H1 (cell line): ENCODE data around the gene CNOT1. TPM values are rescaled to one million over a fixed set of nuclear protein-coding genes. Genes with fewer than 3 reads are reported as not detected.

Source experiments
- CTCF ChIA-PET: fragments of 300-600 bp; sonication (Branson Sonifier 250); formaldehyde crosslinking; loops from one replicate; lab custom pipeline; 2021; ENCODE audit not compliant: partially characterized antibody; lab: Charles Lee
- POLR2A ChIA-PET: fragments of 300-600 bp; sonication (Branson Sonifier 250); formaldehyde crosslinking; loops from one replicate; lab custom pipeline; 2021; ENCODE audit warnings: inconsistent platforms; ENCODE audit not compliant: partially characterized antibody; lab: Charles Lee
- DNase-seq, 2 experiments: peaks; one replicate each; pipeline versions ENCODE4 v3.0.0 to v3.0.0-alpha.2; 2010 to 2022; ENCODE audit warnings: low spot score in 2 of 2, low read depth in 1 of 2, mixed read lengths in 1 of 2
- FAIRE-seq: peaks from 2 replicates; lab custom pipeline; 2011; peaks lifted over from hg19 to GRCh38; lab: Jason Lieb, UNC
- H2AFZ ChIP-seq: 2 replicates; pipeline ENCODE4 v1.8.1; 2012; ENCODE audit warnings: low read length, inconsistent platforms
- H2AK5ac ChIP-seq: 2 replicates; pipeline ENCODE4 v1.6.1; 2013; ENCODE audit warnings: low read depth, low read length
- H2BK120ac ChIP-seq: replicated peaks from 2 replicates; pipeline ENCODE3; 2013; ENCODE audit warnings: low read depth, low read length, inconsistent platforms
- H2BK12ac ChIP-seq: 2 replicates; pipeline ENCODE4 v1.6.1; 2013; ENCODE audit warnings: low read depth, low read length
- H2BK15ac ChIP-seq: 2 replicates; pipeline ENCODE4 v1.6.1; 2013; ENCODE audit warnings: low read length
- H2BK20ac ChIP-seq: 2 replicates; pipeline ENCODE4 v1.6.1; 2013; ENCODE audit warnings: low read length
- H2BK5ac ChIP-seq: 2 replicates; pipeline ENCODE4 v1.6.1; 2013; ENCODE audit warnings: low read depth, low read length
- H3K14ac ChIP-seq: 2 replicates; pipeline ENCODE4 v1.6.1; 2013; ENCODE audit warnings: inconsistent platforms; ENCODE audit not compliant: insufficient read length
- H3K18ac ChIP-seq: 2 replicates; pipeline ENCODE4 v1.6.1; 2013; ENCODE audit warnings: low read length; ENCODE audit errors: extremely low read depth
- H3K23ac ChIP-seq: 2 replicates; pipeline ENCODE4 v1.6.1; 2013; ENCODE audit warnings: inconsistent platforms; ENCODE audit not compliant: insufficient read length
- H3K23me2 ChIP-seq: 2 replicates; pipeline ENCODE4 v1.6.1; 2013; ENCODE audit warnings: low read depth, low read length
- H3K27ac ChIP-seq: 2 replicates; pipeline ENCODE4 v1.6.1; 2011; ENCODE audit warnings: low read depth, low read length, inconsistent platforms
- H3K27me3 ChIP-seq, 4 experiments: replicated peaks in 1 of 4; 1 replicate in 1 of 4; 2 replicates in 3 of 4; pipeline versions ENCODE4 v1.6.1 to v1.8.1; 2011 to 2013; ENCODE audit warnings: low read length in 3 of 4, mild to moderate bottlenecking in 3 of 4, inconsistent platforms in 2 of 4, mixed read lengths in 2 of 4, moderate library complexity in 1 of 4; ENCODE audit not compliant: control insufficient read depth in 3 of 4, insufficient read depth in 3 of 4; ENCODE audit errors: extremely low read depth in 1 of 4
- H3K36me3 ChIP-seq, 4 experiments: 2 replicates each; pipeline versions ENCODE4 v1.6.1 to v1.8.1; 2011 to 2013; ENCODE audit warnings: mild to moderate bottlenecking in 4 of 4, low read length in 3 of 4, moderate library complexity in 2 of 4, control low read depth in 1 of 4, inconsistent platforms in 1 of 4; ENCODE audit not compliant: insufficient read depth in 4 of 4, control insufficient read depth in 2 of 4
- H3K4ac ChIP-seq: replicated peaks from 2 replicates; pipeline ENCODE3; 2013; ENCODE audit warnings: low read length, low read depth, mixed read lengths, inconsistent platforms; ENCODE audit not compliant: insufficient read length
- H3K4me1 ChIP-seq, 4 experiments: replicated peaks in 1 of 4; 1 replicate in 1 of 4; 2 replicates in 3 of 4; pipeline versions ENCODE4 v1.6.1 to v1.8.1; 2011 to 2013; ENCODE audit warnings: low read length in 3 of 4, inconsistent platforms in 2 of 4, mixed read lengths in 1 of 4; ENCODE audit not compliant: insufficient read depth in 4 of 4, control insufficient read depth in 3 of 4
- H3K4me2 ChIP-seq, 2 experiments: 2 replicates each; pipeline versions ENCODE4 v1.6.1 to v1.8.1; 2011 to 2013; ENCODE audit warnings: low read depth in 2 of 2, low read length in 2 of 2, control low read depth in 1 of 2, inconsistent platforms in 1 of 2, mild to moderate bottlenecking in 1 of 2; ENCODE audit not compliant: insufficient read depth in 1 of 2
- H3K4me3 ChIP-seq, 4 experiments: fragments of 200-600, 300-600 bp in 1 of 4; sonication (generic), shearing (Covaris generic), sonication (Bioruptor Twin) in 1 of 4; 2 replicates each; pipeline versions ENCODE4 v1.5.1 to v1.8.1; 2011 to 2016; ENCODE audit warnings: low read length in 4 of 4, low read depth in 3 of 4, control low read depth in 2 of 4, inconsistent platforms in 2 of 4, mild to moderate bottlenecking in 2 of 4, mixed read lengths in 1 of 4, moderate library complexity in 1 of 4; ENCODE audit not compliant: insufficient read depth in 2 of 4; ENCODE audit errors: extremely low read depth in 1 of 4
- H3K56ac ChIP-seq: replicated peaks from 2 replicates; pipeline ENCODE3; 2013; ENCODE audit warnings: low read depth, mild to moderate bottlenecking, mixed read lengths, low read length, inconsistent platforms; ENCODE audit not compliant: insufficient read length
- H3K79me1 ChIP-seq: 2 replicates; pipeline ENCODE4 v1.6.1; 2013; ENCODE audit warnings: low read depth, low read length, control low read depth
- H3K79me2 ChIP-seq, 2 experiments: 2 replicates each; pipeline versions ENCODE4 v1.6.1 to v1.8.1; 2012 to 2013; ENCODE audit warnings: low read length in 2 of 2, mild to moderate bottlenecking in 2 of 2, inconsistent platforms in 1 of 2; ENCODE audit not compliant: insufficient read depth in 2 of 2, control insufficient read depth in 1 of 2
- H3K9ac ChIP-seq, 4 experiments: replicated peaks in 1 of 4; 1 replicate in 1 of 4; 2 replicates in 3 of 4; pipeline versions ENCODE4 v1.6.1 to v1.8.1; 2011 to 2013; ENCODE audit warnings: low read depth in 3 of 4, low read length in 3 of 4, control low read depth in 2 of 4, mild to moderate bottlenecking in 2 of 4, moderate library complexity in 2 of 4, inconsistent platforms in 1 of 4; ENCODE audit errors: extremely low read depth in 1 of 4
- H3K9me3 ChIP-seq, 2 experiments: 2 replicates each; pipeline versions ENCODE4 v1.6.1 to v1.8.1; 2012 to 2013; ENCODE audit warnings: mild to moderate bottlenecking in 2 of 2, moderate library complexity in 2 of 2, control low read depth in 1 of 2, inconsistent platforms in 1 of 2, low read depth in 1 of 2, low read length in 1 of 2, mixed read lengths in 1 of 2; ENCODE audit not compliant: insufficient read depth in 2 of 2
- H4K20me1 ChIP-seq, 2 experiments: replicated peaks in 1 of 2; 2 replicates each; pipeline versions ENCODE3 to v1.8.1; 2011 to 2013; ENCODE audit warnings: inconsistent platforms in 2 of 2, low read length in 2 of 2, mild to moderate bottlenecking in 1 of 2; ENCODE audit not compliant: insufficient read depth in 2 of 2, control insufficient read depth in 1 of 2
- H4K5ac ChIP-seq: 2 replicates; pipeline ENCODE4 v1.6.1; 2013; ENCODE audit warnings: low read length, low read depth, mixed read lengths, inconsistent platforms; ENCODE audit not compliant: insufficient read length
- H4K8ac ChIP-seq: 2 replicates; pipeline ENCODE4 v1.8.0; 2013; ENCODE audit warnings: mild to moderate bottlenecking, moderate library complexity, low read length, inconsistent platforms; ENCODE audit not compliant: insufficient read depth; ENCODE audit errors: extremely low read depth
- H4K91ac ChIP-seq: replicated peaks from 2 replicates; pipeline ENCODE3; 2013; ENCODE audit warnings: low read length, mixed read lengths, inconsistent platforms; ENCODE audit not compliant: insufficient read length
- JUN ChIP-seq: IDR thresholded peaks from 2 replicates; pipeline ENCODE4 v1.6.1; 2011; ENCODE audit warnings: low read depth, mild to moderate bottlenecking, improper control_type of control experiment, low read length
- JUND ChIP-seq: IDR thresholded peaks from 2 replicates; pipeline ENCODE4 v1.6.1; 2011; ENCODE audit warnings: mild to moderate bottlenecking, improper control_type of control experiment, low read length
- KDM4A ChIP-seq: IDR thresholded peaks from one replicate; pipeline ENCODE4 v1.7.1; 2012; ENCODE audit warnings: low read depth, mild to moderate bottlenecking, moderate library complexity, low read length, inconsistent platforms; ENCODE audit not compliant: severe bottlenecking
- MAX ChIP-seq: IDR thresholded peaks from 2 replicates; pipeline ENCODE4 v1.6.1; 2012; ENCODE audit warnings: inconsistent platforms
- whole genome bisulfite sequencing, 2 experiments: shearing (Covaris generic) in 1 of 2; methylation state at CpG; one replicate each; pipeline versions ENCODE4 v1.1.6 to v1.1.7; 2013 to 2015; ENCODE audit warnings: low lambda C conversion rate in 2 of 2, mixed read lengths in 2 of 2, inconsistent platforms in 1 of 2, low coverage in 1 of 2, missing lambda C conversion rate in 1 of 2; ENCODE audit not compliant: insufficient replicate concordance in 2 of 2, insufficient coverage in 1 of 2, insufficient read length in 1 of 2; ENCODE audit errors: extremely low coverage in 1 of 2, missing lambda C conversion rate in 1 of 2; 5-methylcytosine and 5-hydroxymethylcytosine counted together
- polyA plus RNA-seq, 7 experiments: library from polyadenylated mRNA; depleted of rRNA in 3 of 7; stranded (reverse) in 5 of 7; unstranded in 2 of 7; fragments of >200 nt in 5 of 7; fragments of 200-250 nt in 2 of 7; gene quantifications; 1 replicate in 5 of 7; 2 replicates in 1 of 7; 4 replicates in 1 of 7; pipeline versions ENCODE4 v1.2.1 to v1.2.3, GENCODE V29; 2011 to 2013; ENCODE audit warnings: missing spikeins in 2 of 7, mixed read lengths in 2 of 7
- total RNA-seq: library from RNA; stranded (reverse); fragmentation: NEBNext Ultra II Directional; extraction: Animal tissue kit (Norgen Biotek cat#: 25700); gene quantifications from 2 replicates; pipeline ENCODE4 v1.2.1, GENCODE V29; 2021

CNOT1 gene
- total and polyA plus RNA-seq, 2 of the 8 experiments (the other 6 are each of a cell fraction or from before 2014, with no cell fraction given): 306 to 319 TPM

GRCh38 chr16:58577141-58577540, 52.5 kb downstream of the CNOT1 start:
- H4K5ac ChIP-seq: no peak overlapping the region
- no peak overlapping the region for H3K27ac ChIP-seq
- ChIA-PET POLR2A (no interaction called here), CTCF (interaction anchor here (1.3 kb wide), 1 partner anchor 82 kb away, joined by 3 read pairs; no protein-coding TSS in a partner anchor)
- H3K18ac ChIP-seq: no peak overlapping the region
- H2AFZ ChIP-seq: no peak overlapping the region
- FAIRE-seq (no peak), DNase-seq (no peak)
- H2BK120ac ChIP-seq: no peak overlapping the region
- H2AK5ac ChIP-seq: no peak overlapping the region
- H3K79me1 ChIP-seq: peaks cover 2% of the 10 kb centered on the region; the same call in 1 of the 2 replicates
- no peak overlapping the region for H2BK5ac ChIP-seq
- H4K8ac ChIP-seq: no peak overlapping the region
- no peak overlapping the region for H4K91ac ChIP-seq
- 100% methylated on average over 1 of the region's 1 CpG; no CpG with 5 or more reads in 1 of the 2 experiments for WGBS, 2 experiments
- no peak overlapping the region for H2BK12ac ChIP-seq
- no peak overlapping the region for H3K4me2 ChIP-seq
- H3K79me2 ChIP-seq: no peaks in the 10 kb centered on the region
- H3K14ac ChIP-seq: no peak overlapping the region
- no peak overlapping the region for H3K4ac ChIP-seq
- no peak overlapping the region for H2BK15ac ChIP-seq
- no peak overlapping the region for H2BK20ac ChIP-seq
- no peaks in the 10 kb centered on the region for H3K4me1 ChIP-seq
- H3K27me3 ChIP-seq: no peaks in the 10 kb centered on the region
- no peak overlapping the region for H3K23ac ChIP-seq
- peaks cover 38 to 96% (median 76%) of the 10 kb centered on the region in 4 experiments for H3K36me3 ChIP-seq
- no peak overlapping the region for H3K4me3 ChIP-seq
- no peak overlapping the region for H3K56ac ChIP-seq
- H3K9me3 ChIP-seq: no peaks in the 10 kb centered on the region
- no peak overlapping the region for H3K9ac ChIP-seq
- H3K23me2 ChIP-seq: no peaks in the 10 kb centered on the region
- H4K20me1 ChIP-seq: peaks cover 4 to 6% of the 10 kb centered on the region in 2 experiments
- TF ChIP-seq KDM4A (no peak), JUN (no peak), JUND (no peak), MAX (no peak)
